Measurements from ENCODE around the gene AKTIP.
"Not testable (repeated sequence)": the region's sequence is repeated elsewhere in the genome, so short reads cannot be mapped to it uniquely, and the experiment has no call there.

The AKTIP gene

GRCh38 chr16:53515811-53516210 lies 12.8 kb upstream of the AKTIP start:
- DNase-seq (ENCODE audit: low read depth, low spot score) = no peak

GRCh38 chr16:53515259-53515658 lies 12.2 kb upstream of the AKTIP start:
- DNase-seq (ENCODE audit: low read depth, low spot score) = no peak

- not testable (repeated sequence) for DNase-seq (ENCODE audit: low read depth, low spot score)
These were observed 9.8 kb upstream of the AKTIP start for GRCh38 chr16:53512795-53513194.

GRCh38 chr16:53511403-53512280 lies 8.6 kb upstream of the AKTIP start:
- no peak for DNase-seq (ENCODE audit: low read depth, low spot score)

GRCh38 chr16:53511084-53511402 lies 8.0 kb upstream of the AKTIP start:
- no peak for DNase-seq (ENCODE audit: low read depth, low spot score)

- no peak for DNase-seq (ENCODE audit: low read depth, low spot score)
These were observed 7.7 kb upstream of the AKTIP start for GRCh38 chr16:53510704-53511070.

GRCh38 chr16:53509906-53510703 lies 7.1 kb upstream of the AKTIP start:
- no peak for DNase-seq (ENCODE audit: low read depth, low spot score)

- DNase-seq (ENCODE audit: low read depth, low spot score) = no peak
These were observed 4.6 kb upstream of the AKTIP start for GRCh38 chr16:53507464-53508179.

- no peak for DNase-seq (ENCODE audit: low read depth, low spot score)
These were observed 3.2 kb upstream of the AKTIP start for GRCh38 chr16:53506254-53506653.

- DNase-seq (ENCODE audit: low read depth, low spot score) = no peak
These were observed 1.7 kb upstream of the AKTIP start for GRCh38 chr16:53504665-53505064.

- DNase-seq (ENCODE audit: low read depth, low spot score) = no peak
These were observed 1.1 kb upstream of the AKTIP start for GRCh38 chr16:53503991-53504663.

- DNase-seq (ENCODE audit: low read depth, low spot score) = peak; percentile 100
These were observed 388 bp upstream of the AKTIP start for GRCh38 chr16:53503270-53503923.

- DNase-seq (ENCODE audit: low read depth, low spot score) = no peak
These were observed 1.7 kb downstream of the AKTIP start for GRCh38 chr16:53501216-53501859.

GRCh38 chr16:53498984-53499383 lies 4.0 kb downstream of the AKTIP start:
- no peak for DNase-seq (ENCODE audit: low read depth, low spot score)

GRCh38 chr16:53495325-53495724 lies 7.7 kb downstream of the AKTIP start:
- no peak for DNase-seq (ENCODE audit: low read depth, low spot score)

- no peak for DNase-seq (ENCODE audit: low read depth, low spot score)
These were observed 8.4 kb downstream of the AKTIP start for GRCh38 chr16:53494636-53495035.

GRCh38 chr16:53492503-53492902 lies 10.5 kb downstream of the AKTIP start:
- no peak for DNase-seq (ENCODE audit: low read depth, low spot score)

GRCh38 chr16:53489755-53490154 lies 13.3 kb downstream of the AKTIP start:
- no peak for DNase-seq (ENCODE audit: low read depth, low spot score)

GRCh38 chr16:53486230-53486629 lies 16.8 kb downstream of the AKTIP start:
- no peak for DNase-seq (ENCODE audit: low read depth, low spot score)

GRCh38 chr16:53484542-53484941 lies 18.5 kb downstream of the AKTIP start:
- no peak for DNase-seq (ENCODE audit: low read depth, low spot score)

- DNase-seq (ENCODE audit: low read depth, low spot score) = no peak
These were observed 20.9 kb downstream of the AKTIP start for GRCh38 chr16:53482123-53482522.

Data from iPS DF 19.7 (cell line).